HL-60 (cell line): Measurements from ENCODE around the gene FBN2.

ENCODE experiments used
- CTCF ChIP-seq: IDR thresholded peaks from one replicate; pipeline ENCODE4 v1.5.1; 2011; ENCODE audit warnings: low read length, control low read depth, inconsistent platforms; ENCODE audit not compliant: insufficient read depth
- POLR2AphosphoS5 ChIP-seq: IDR thresholded peaks from 2 replicates; pipeline ENCODE4 v1.6.1; 2012; ENCODE audit warnings: low read depth

GRCh38 chr5:128304791-128305190 lies 233.3 kb downstream of the FBN2 start:
- TF ChIP-seq CTCF (no peak), POLR2AphosphoS5 (no peak)
